ENCODE data around the gene CDT1.

- no peak for TF ChIP-seq EZH2 (IDR thresholded peaks at IDR 0.05; ENCODE audit: borderline replicate concordance, low read length)
- no peak for TF ChIP-seq CTCF (conservative IDR thresholded peaks at IDR 0.05 in 1 of 2, IDR thresholded peaks at IDR 0.05 in 1 of 2; ENCODE audit: extremely low read depth in 1 of 2, insufficient read depth in 1 of 2, low read depth in 1 of 2, low read length in 2 of 2)
Measured at GRCh38 chr16:88790312-88791211, 13.0 kb upstream of the CDT1 start.
